ENCODE data around the gene SEL1L3.

DNA sequence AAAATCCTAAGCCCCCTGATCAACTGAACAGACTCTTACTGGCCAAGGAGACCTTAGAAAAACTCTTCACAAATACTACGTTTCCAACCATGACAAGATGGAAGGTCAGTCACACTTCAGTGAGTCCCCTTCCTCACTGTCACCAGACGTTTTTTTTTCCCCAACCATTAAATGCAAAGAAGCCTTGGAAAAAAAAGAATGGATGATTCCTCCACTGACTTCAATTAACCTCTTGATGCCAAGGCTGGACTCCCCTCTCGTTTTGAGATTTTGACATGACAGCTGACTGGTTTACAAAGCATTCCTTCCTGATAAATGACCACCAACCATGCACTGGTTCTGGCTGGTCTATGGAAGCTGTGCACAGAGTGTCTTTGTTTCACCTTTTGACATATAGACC, 133.9 kb downstream of the SEL1L3 start:
- TF ChIP-seq, protein P1, sequence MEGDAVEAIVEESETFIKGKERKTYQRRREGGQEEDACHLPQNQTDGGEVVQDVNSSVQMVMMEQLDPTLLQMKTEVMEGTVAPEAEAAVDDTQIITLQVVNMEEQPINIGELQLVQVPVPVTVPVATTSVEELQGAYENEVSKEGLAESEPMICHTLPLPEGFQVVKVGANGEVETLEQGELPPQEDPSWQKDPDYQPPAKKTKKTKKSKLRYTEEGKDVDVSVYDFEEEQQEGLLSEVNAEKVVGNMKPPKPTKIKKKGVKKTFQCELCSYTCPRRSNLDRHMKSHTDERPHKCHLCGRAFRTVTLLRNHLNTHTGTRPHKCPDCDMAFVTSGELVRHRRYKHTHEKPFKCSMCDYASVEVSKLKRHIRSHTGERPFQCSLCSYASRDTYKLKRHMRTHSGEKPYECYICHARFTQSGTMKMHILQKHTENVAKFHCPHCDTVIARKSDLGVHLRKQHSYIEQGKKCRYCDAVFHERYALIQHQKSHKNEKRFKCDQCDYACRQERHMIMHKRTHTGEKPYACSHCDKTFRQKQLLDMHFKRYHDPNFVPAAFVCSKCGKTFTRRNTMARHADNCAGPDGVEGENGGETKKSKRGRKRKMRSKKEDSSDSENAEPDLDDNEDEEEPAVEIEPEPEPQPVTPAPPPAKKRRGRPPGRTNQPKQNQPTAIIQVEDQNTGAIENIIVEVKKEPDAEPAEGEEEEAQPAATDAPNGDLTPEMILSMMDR (IDR thresholded peaks at IDR 0.05): no peak
- no peak for TF ChIP-seq POLR2A (IDR thresholded peaks at IDR 0.05)
